NCI-H1417 treated with DMSO at 0.1 percent for 48 hours (cell line): ENCODE measurements around the gene PAXX.
"Not testable (repeated sequence)": the region's sequence is repeated elsewhere in the genome, so short reads cannot be mapped to it uniquely, and the experiment has no call there.

Source experiments
- DNase-seq: peaks from one replicate; lab custom pipeline; 2025; lab: John Stamatoyannopoulos, UW

Gene PAXX

DNA sequence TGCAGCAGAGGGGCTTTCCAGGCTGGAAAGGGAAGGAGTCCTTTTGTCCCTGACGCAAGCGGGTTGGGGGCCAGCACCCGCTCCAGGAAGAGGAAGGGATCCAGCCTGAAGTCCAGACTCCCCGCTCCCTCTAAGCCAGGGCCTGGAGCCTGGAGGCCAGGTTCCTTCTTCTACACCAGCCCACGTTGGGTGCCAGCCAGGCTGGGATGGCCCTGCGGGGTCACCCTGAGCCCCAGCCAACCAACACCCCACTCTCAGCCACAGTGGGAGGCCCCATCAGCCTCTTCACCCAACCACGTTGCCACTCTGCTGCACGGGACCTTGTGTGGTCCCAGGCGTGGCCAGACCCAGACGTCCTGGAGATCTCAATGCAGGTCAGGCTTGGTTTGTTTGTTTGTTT is 40.6 kb downstream of the PAXX start:
- no peak for DNase-seq

DNA sequence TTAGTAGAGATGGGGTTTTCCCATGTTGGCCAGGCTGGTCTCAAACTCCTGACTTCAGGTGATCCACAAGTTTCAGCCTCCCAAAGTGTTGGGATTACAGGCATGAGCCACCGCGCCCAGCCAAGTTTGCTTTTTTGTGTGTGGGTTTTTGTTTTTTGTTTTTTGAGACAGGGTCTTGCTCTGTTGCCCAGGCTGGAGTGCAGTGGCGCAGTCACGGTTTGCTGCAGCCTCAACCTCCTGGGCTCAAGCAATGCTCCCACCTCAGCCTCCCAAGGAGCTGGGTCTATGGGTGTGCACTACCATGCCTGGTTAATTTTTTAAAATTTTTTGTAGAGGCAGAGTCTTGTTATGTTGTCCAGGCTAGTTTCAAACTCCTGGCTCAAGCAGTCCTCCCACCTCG is 41.3 kb downstream of the PAXX start:
- not testable (repeated sequence) for DNase-seq

DNA sequence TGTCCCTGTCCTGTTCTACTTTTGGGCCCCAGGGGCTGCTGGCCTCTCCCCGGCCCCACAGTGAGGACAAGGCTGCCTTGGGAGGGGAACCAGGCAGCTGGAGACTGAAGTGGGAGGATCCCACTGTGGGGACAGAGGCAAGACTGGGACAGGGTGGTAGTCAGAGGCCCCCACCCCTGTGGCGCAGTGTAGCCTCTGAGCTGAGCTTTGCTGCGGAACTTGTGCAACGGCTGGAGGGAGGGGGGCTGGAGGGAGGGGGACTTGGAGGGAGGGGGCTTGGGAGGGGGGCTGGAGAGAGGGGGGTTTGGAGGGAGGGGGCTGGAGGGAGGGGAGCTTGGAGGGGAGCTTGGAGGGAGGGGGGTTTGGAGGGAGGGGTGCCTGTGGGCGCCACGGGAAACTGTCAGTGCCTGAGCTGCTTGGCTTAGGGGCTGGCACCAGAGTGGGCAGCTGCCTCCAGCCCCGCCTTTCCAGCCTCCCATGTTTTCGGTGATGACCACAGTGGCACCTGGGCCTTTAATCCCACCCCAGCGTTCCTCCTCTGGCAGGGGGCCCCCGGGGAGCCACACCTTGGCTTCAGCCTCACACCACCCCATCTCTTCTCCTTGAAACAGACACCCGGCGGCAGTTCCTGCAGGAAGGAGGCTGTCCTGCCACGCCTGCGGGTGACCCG is 42.0 kb downstream of the PAXX start:
- DNase-seq, result no peak

DNA sequence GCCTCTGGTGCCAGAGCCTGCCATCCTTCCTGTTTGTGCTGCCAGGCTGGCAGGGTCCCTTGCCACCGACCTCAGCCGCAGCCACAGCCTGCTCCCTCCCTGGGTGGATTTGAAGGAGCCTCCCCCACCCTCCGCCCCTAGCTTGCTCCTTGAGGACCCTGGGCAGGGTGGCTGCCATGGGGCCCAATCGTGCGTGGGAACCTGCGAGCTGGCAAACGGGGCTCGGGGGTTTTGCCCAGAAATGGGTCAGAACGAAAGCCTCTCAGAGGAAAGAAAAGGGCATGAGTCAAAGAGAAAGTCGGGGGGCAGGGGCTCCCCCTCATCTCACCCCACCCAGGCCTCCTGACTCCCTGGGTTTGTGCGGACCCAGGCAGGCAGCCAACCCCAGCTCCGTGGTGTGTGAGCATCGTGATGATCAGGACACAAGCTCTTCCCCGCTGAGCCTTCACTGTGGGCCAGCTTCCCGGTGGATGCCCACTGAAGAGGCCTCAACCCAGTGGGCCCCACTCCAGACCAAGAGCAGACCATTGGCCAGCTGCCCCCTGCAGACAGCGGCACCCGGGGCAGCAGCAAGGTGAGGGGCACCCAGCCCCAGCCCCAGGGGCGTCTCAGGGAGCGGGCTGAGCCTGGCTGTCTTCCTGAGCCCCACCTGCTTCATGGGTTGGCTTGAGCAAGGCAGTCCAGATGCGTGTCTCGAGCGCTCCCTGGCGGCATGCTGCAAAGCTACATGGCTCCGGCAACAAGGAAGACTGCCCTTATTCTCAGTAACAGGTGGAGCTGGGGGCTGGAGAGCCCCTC is 42.7 kb downstream of the PAXX start:
- no peak for DNase-seq

DNA sequence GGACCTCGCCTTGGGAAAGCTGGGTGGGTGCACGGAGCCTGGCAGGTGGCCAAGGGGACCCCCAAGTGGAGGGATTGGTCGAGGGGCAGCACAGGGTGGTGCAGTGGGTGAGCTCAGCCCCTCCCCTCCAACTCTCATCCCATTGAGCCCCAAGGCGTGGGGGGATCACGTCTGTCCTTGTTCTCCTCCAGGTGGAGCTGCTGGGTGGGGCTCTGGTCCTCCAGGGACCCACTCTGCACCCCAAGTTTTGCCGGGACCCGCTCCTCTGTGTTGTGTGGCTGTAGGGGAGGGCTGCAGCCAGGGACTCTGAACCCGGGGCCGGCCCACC is 43.2 kb downstream of the PAXX start:
- DNase-seq, result no peak

DNA sequence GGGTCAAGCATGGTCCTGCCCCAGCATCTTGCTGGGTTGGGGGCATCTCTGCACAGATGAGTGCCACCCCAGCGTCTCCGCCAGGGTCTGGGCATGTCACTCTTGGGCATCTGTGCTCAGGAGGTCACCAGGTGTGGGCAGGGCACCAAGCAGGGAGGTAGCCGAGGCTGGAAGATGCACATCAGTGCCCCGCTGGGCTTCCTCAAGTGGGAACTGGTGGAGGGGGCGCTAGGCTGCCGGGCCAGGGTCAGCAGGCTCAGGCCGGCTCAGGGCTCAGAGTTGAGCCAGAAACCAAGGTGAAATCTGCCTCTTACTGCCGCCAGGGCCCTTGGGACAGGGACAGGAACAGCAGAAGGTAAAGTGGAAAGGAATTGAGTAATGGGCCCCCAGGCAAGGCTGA is 43.7 kb downstream of the PAXX start:
- no peak for DNase-seq

DNA sequence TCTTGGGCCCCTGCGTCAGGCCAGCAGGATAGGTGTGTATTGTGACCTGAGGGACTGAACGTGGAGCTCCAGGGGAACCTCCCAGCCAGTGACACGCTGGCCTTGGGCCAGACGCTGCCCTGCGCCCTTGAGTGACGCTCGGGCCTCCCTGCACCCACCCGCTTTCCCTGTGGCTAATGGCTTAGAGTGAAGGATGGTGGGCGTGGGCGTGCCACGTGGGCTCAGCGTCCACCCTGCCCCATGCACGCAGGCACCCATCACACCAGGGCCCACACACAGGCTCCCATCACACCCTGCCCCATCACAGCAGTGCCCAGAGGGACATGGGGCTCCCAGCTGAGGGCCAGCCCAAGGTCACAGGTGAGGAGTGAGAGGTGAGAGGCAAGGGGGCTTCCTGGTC is 44.8 kb downstream of the PAXX start:
- DNase-seq, result no peak

DNA sequence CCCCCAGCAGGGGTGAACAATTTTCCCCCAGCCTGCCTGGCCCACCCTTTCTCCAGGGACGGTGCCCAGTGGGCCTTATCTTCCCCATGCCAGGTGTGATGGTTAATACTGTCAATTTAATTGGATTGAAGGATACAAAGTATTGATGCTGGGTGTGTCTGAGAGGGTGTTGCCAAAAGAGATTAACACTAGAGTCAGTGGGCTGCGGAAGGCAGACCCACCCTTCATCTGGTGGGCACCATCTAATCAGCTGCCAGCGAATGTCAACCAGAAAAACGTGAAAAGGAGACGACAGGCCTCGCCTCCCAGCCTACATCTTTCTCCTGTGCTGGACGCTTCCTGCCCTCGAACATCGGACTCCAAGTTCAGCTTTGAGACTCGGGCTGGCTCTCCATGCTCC is 45.3 kb downstream of the PAXX start:
- no peak for DNase-seq

DNA sequence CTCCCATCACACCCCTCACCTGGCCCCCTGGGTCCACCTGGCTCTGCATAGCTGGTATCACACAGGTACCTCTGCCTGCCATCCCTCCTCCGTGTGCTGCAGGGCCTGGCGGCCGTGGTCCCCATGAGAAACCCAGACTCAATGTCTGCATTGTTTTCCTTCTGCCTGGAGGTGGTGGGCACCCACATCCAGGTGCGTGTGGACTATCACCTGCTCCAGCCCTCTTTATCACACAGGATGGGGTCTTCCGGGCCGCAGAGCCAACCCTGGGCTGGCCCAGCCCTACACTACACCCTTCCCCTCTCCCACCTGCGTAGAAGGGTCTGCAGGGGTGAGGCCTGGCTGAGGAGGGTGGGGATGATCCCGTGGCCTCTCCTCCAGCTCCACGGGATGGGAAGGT is 46.7 kb downstream of the PAXX start:
- no peak for DNase-seq

DNA sequence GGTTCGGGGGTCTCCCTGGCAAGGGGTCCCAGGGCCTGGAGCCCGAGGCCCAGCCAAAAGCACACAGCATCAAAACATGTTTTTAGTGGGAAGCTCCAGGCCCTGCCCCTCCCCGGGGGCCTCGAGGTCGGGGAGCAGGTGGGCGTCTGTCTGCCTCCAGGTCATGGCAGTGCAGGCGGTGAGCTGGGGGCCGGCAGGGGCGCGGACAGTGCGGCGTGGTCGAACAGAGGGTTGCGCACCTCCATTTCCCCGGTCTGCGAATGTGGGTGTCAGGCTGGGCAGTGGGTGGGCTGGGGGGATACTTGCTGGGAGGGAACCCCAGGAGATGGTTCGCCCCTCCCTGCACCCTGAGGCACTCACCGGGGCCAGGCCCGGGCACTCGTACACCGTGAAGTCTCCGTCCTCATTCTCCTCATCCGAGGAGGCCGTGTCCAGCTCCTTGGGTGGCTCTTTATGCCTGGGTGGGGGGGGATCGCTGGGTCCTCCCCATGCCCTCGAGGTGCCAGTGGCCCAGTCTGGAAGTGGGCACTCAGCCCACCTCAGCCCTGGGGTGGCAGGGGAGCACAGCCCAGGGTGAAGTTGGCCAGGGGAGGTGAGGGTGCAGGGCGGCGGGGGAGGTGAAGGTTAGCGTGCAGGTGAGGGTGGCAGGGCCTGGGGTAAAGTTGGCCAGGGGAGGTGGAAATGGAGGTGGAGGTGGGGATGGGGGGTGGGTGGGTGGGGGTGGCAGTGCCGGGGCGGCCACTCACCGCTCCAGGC is 47.6 kb downstream of the PAXX start:
- no peak for DNase-seq

DNA sequence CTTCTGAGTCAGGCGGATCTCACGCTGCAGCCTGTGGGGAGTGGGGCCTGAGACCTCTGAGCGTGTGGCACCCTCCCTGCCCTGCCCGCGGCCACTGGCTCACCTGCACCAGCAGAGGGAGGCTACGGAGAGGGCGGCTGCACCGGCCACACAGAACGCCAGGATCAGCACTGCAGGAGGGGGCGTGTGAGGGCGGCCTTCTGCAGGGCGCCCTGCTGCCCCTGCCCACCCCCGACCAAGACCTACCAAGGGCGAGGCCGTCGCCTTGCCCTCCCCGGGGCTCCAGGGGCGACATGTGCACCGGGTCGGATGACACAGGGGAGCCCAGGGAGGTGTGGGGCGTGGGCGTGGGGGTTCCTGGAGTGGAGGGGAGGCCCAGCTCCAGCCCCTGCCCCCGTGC is 48.3 kb downstream of the PAXX start:
- DNase-seq, result no peak

DNA sequence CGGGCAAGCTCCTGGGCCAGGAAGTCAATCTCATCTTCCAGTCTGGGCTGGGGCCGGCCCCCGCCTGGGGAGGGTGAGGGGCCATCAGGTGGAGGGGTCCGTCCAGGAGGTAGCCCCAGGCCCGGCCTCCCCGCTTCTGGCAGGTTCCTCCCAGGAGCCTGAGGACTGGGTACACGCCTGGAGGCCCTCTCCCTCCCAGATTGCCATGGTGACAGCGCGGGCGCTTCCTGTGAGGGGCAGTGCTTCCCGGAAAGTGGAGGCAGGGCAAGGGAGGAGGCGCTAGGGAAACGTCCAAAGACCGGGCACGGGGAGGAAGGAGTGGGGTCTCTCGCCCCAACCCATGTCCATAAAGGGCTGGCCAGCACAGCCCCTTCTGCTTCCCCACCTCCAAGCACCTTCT is 48.9 kb downstream of the PAXX start:
- DNase-seq, result no peak

DNA sequence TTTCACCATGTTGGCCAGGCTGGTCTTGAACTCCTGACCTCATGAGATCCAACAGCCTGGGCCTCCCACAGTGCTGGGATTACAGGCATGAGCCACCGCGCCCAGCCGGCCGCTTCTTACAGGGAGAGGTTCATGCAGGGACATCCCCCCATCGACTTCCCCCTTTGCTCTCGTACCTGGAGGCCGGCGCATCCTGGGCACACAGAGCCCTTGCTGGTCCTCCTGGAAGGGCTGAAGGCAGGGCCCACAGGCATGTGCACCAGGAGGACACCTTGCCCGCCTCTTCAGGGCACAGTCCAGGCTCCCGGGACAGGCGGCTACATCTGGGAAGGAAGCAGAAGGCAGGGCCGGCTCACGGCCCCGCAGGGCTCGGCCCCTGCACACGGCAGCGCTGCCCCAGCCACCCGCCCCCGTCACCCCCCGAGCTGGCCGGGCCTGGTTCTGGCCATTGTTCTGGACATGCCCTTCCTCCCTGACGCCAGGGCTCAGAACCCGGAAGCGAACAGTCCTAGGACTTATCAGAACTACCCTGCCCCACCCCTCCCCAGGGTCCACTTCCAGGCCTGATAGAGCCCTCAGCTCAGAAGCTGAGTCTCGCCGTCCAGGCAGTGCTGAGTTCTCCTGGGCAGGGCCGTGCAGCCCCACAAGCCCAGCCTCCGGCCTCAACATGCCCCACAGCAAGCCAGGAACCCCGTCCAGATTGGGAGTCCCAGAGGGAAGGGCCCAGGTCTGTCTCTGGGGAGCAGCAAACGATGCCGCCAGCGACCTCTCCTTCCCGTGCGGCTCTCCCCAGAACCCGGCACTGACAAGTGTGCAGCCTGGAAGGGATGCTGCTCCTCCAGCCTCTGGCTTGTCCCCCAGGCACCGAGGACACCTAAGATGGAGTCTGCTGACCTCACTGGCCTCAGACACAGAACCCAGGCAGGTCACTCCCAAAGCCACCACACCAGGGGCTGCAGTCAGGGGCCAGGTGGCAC is 50.8 kb downstream of the PAXX start:
- DNase-seq, result no peak
